SJCRH30 (cell line): ENCODE data around the gene CLEC4F. TPM values are rescaled to one million over a fixed set of nuclear protein-coding genes. Genes with fewer than 3 reads are reported as not detected.

Experiments
- DNase-seq, 2 experiments: peaks; one replicate each; pipeline ENCODE4 v3.0.0-alpha.2; 2015 to 2020
- H3K27ac ChIP-seq: fragments of 250-450 bp; sonication (Bioruptor Pico); 2 replicates; pipeline ENCODE4 v1.5.1; 2020; ENCODE audit warnings: mild to moderate bottlenecking, moderate library complexity
- H3K27me3 ChIP-seq: fragments of 250-450 bp; sonication (Bioruptor Pico); 2 replicates; pipeline ENCODE4 v1.5.1; 2020; ENCODE audit warnings: mild to moderate bottlenecking, moderate library complexity
- H3K36me3 ChIP-seq: fragments of 250-450 bp; sonication (Bioruptor Pico); 2 replicates; pipeline ENCODE4 v1.5.1; 2020; ENCODE audit warnings: mild to moderate bottlenecking, moderate library complexity
- H3K4me1 ChIP-seq: fragments of 250-450 bp; sonication (Bioruptor Pico); 2 replicates; pipeline ENCODE4 v1.5.1; 2020; ENCODE audit warnings: mild to moderate bottlenecking, moderate library complexity
- H3K4me3 ChIP-seq: fragments of 250-450 bp; sonication (Bioruptor Pico); 2 replicates; pipeline ENCODE4 v1.5.1; 2020; ENCODE audit warnings: mild to moderate bottlenecking, moderate library complexity
- H3K9me3 ChIP-seq: fragments of 250-450 bp; sonication (Bioruptor Pico); replicated peaks from 2 replicates; pipeline ENCODE4 v1.5.1; 2020; ENCODE audit warnings: mild to moderate bottlenecking, moderate library complexity
- total RNA-seq: library from RNA; depleted of rRNA; stranded (reverse); fragments of >200 nt; shearing (Covaris generic); gene quantifications from 2 replicates; pipeline ENCODE4 v1.2.3, GENCODE V29; 2014

CLEC4F gene
- total RNA-seq, 1 experiment from 2014 or later: not detected

GRCh38 chr2:70832386-70832785 is 12.0 kb upstream of the CLEC4F start:
- Histone ChIP-seq H3K27ac (no peak overlapping the region), H3K4me3 (no peak overlapping the region), H3K9me3 (no peaks in the 10 kb centered on the region), H3K36me3 (no peaks in the 10 kb centered on the region), H3K27me3 (peaks cover 9% of the 10 kb centered on the region), H3K4me1 (no peaks in the 10 kb centered on the region)
- DNase-seq: no peak

- DNase-seq: no peak
- Histone ChIP-seq H3K4me1 (no peaks in the 10 kb centered on the region), H3K9me3 (no peaks in the 10 kb centered on the region), H3K27ac (no peak overlapping the region), H3K4me3 (no peak overlapping the region), H3K36me3 (no peaks in the 10 kb centered on the region), H3K27me3 (peaks cover 6% of the 10 kb centered on the region; the same call in 1 of the 2 replicates)
Observed at GRCh38 chr2:70831861-70832260, 11.5 kb upstream of the CLEC4F start.

GRCh38 chr2:70830366-70830765 is 10.0 kb upstream of the CLEC4F start:
- no peak overlapping the region for H3K27ac ChIP-seq
- H3K4me3 ChIP-seq: no peak overlapping the region
- H3K9me3 ChIP-seq: no peaks in the 10 kb centered on the region
- H3K27me3 ChIP-seq: peaks cover 6% of the 10 kb centered on the region; the same call in 1 of the 2 replicates
- no peaks in the 10 kb centered on the region for H3K4me1 ChIP-seq
- DNase-seq: no peak
- no peaks in the 10 kb centered on the region for H3K36me3 ChIP-seq

DNA sequence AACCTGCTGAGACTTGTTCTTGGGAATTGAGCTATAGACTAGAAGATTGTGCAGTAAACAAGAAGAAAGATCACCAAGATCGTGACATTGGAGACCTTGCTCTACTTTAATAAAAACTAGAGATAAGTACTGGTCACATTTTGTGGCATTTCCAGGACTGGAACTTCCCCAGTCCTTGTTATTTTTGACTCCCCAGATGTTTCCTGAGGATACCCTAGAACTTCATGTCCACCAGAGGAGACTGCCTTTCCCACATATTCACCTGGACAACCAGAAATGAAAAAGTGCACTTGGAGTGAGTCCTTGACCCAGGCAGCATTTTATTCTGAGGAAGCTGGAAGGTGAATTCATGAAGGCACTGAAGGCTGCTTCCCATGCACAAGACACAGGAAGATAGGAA is 9.5 kb upstream of the CLEC4F start:
- peaks cover 6% of the 10 kb centered on the region; the same call in 1 of the 2 replicates for H3K27me3 ChIP-seq
- H3K27ac ChIP-seq: no peak overlapping the region
- H3K9me3 ChIP-seq: no peaks in the 10 kb centered on the region

GRCh38 chr2:70828914-70829824 is 8.8 kb upstream of the CLEC4F start:
- Histone ChIP-seq H3K4me3 (no peak overlapping the region), H3K27me3 (peaks cover 6% of the 10 kb centered on the region; the same call in 1 of the 2 replicates), H3K27ac (no peak overlapping the region), H3K36me3 (no peaks in the 10 kb centered on the region), H3K4me1 (no peaks in the 10 kb centered on the region), H3K9me3 (no peaks in the 10 kb centered on the region)
- no peak for DNase-seq

More for the DNA sequence above, 9.5 kb upstream of the CLEC4F start:
- Histone ChIP-seq H3K36me3 (no peaks in the 10 kb centered on the region), H3K4me1 (no peaks in the 10 kb centered on the region), H3K4me3 (no peak overlapping the region)
- no peak for DNase-seq

GRCh38 chr2:70828115-70828514 is 7.7 kb upstream of the CLEC4F start:
- no peak for DNase-seq
- no peaks in the 10 kb centered on the region for H3K36me3 ChIP-seq
- H3K9me3 ChIP-seq: no peaks in the 10 kb centered on the region
- peaks cover 7% of the 10 kb centered on the region for H3K27me3 ChIP-seq
- no peak overlapping the region for H3K4me3 ChIP-seq
- no peaks in the 10 kb centered on the region for H3K4me1 ChIP-seq
- H3K27ac ChIP-seq: no peak overlapping the region

DNA sequence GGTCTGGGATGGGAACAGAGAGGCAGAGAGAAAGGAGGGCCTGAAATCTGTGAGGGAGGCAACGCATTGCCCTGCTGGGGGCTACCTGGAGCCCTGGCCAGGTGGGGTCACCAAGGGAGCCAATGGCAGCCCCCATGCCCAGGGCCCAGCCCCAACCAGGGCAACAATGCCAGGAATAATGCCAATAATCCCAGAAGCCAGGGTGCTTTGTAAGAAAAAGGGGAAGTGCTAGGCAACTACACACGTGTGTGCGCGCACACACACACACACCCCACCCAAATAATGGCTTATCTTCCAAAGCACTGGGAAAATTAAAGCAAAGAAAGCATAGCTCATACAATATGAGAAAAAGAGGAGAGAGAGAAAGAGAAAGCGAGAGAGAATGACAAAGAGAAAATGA is 7.0 kb upstream of the CLEC4F start:
- H3K9me3 ChIP-seq: no peaks in the 10 kb centered on the region
- H3K27ac ChIP-seq: no peak overlapping the region
- no peak for DNase-seq
- H3K4me3 ChIP-seq: no peak overlapping the region
- H3K4me1 ChIP-seq: no peaks in the 10 kb centered on the region
- no peaks in the 10 kb centered on the region for H3K36me3 ChIP-seq
- peaks cover 11% of the 10 kb centered on the region for H3K27me3 ChIP-seq

DNA sequence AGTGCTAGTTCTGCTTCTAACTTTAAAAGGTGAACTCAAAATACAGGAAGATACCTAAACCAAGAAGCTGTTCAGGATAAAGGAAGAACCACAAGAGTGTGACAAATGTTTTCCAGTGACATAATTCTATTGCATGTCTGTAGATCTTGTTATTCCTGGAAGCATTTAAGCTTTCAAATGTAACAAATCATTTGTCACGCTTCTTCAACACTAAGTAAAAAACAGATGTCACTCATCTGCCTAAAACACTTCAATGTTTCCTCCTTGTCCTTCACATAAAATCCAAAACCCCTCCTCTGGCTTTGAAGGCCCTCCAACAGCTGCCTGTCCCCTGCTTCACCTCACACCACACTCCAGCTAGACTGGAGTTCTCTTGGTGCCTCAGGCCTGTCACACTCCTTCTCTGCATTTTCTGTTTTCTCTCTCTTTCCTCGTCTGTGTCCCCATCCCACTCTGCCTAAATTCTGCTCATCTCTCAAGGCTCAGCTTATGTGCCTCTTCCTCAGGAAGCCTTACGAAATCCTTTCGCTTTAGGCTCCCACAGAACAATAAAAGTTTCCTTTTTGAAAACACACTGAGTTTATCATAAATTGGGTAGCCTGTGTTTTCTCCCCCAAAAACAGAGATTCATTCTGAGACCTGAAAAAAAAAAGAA is 6.4 kb upstream of the CLEC4F start:
- peaks cover 11% of the 10 kb centered on the region for H3K27me3 ChIP-seq
- H3K27ac ChIP-seq: no peak overlapping the region
- H3K4me3 ChIP-seq: no peak overlapping the region
- H3K9me3 ChIP-seq: no peaks in the 10 kb centered on the region
- no peaks in the 10 kb centered on the region for H3K36me3 ChIP-seq
- DNase-seq: peak in 1 of 2 experiments; percentile 15
- H3K4me1 ChIP-seq: no peaks in the 10 kb centered on the region

DNA sequence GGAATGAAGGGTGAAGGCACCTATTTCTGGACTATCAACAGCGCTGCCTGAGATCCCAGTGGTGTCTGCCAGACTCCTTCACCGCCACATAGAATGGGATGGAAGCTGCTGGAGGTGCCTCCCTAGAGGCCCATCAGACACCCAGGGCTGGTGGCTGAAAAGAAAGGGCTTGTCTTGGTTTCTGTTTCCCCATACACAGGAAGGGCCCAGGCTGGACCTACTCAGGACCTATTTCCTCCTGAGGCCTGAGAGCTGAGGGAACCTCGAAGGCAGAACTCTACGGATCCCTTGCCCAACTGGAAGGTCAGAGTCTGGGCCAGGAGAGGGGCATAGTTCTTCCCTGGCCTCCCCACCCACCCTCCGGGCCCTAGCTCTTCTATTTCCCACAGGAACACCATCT is 2.9 kb upstream of the CLEC4F start:
- DNase-seq: no peak
- H3K4me1 ChIP-seq: no peaks in the 10 kb centered on the region
- H3K27me3 ChIP-seq: peaks cover 19% of the 10 kb centered on the region
- no peak overlapping the region for H3K4me3 ChIP-seq
- no peaks in the 10 kb centered on the region for H3K36me3 ChIP-seq
- no peak overlapping the region for H3K27ac ChIP-seq
- no peaks in the 10 kb centered on the region for H3K9me3 ChIP-seq

GRCh38 chr2:70822843-70823242 is 2.4 kb upstream of the CLEC4F start:
- DNase-seq: no peak
- no peak overlapping the region for H3K27ac ChIP-seq
- no peaks in the 10 kb centered on the region for H3K4me1 ChIP-seq
- H3K27me3 ChIP-seq: peaks cover 19% of the 10 kb centered on the region
- H3K36me3 ChIP-seq: no peaks in the 10 kb centered on the region
- H3K9me3 ChIP-seq: no peaks in the 10 kb centered on the region
- no peak overlapping the region for H3K4me3 ChIP-seq

- H3K27me3 ChIP-seq: peaks cover 17% of the 10 kb centered on the region
- H3K27ac ChIP-seq: no peak overlapping the region
Observed at GRCh38 chr2:70817284-70817954, 3.0 kb downstream of the CLEC4F start.

DNA sequence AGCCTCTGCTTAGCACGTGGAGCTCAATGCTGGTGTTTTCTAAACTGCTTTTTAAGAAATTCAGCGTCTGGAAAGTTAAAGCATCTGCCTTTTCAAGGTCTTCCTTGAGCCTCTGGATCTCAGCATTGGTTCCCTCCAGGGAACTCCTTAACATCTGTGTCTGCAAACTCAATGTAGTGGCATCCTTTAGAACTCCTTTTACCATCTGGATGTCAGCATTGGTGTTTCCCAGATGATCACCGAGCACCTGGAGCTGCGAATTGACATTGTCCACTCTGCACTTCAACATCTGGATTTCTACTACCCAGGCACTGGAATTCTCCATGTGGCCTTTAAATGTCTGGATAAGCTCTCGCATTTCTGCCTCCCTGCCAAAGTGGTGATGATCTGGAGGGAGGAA is 3.7 kb downstream of the CLEC4F start:
- no peaks in the 10 kb centered on the region for H3K9me3 ChIP-seq
- no peak overlapping the region for H3K27ac ChIP-seq
- no peaks in the 10 kb centered on the region for H3K36me3 ChIP-seq
- H3K27me3 ChIP-seq: peaks cover 20% of the 10 kb centered on the region
- no peak overlapping the region for H3K4me3 ChIP-seq
- no peaks in the 10 kb centered on the region for H3K4me1 ChIP-seq
- no peak for DNase-seq

More at GRCh38 chr2:70817284-70817954, 3.0 kb downstream of the CLEC4F start:
- no peaks in the 10 kb centered on the region for H3K36me3 ChIP-seq
- DNase-seq: peak in 1 of 2 experiments; percentile 8
- H3K9me3 ChIP-seq: no peaks in the 10 kb centered on the region
- no peak overlapping the region for H3K4me3 ChIP-seq
- no peaks in the 10 kb centered on the region for H3K4me1 ChIP-seq

- H3K4me3 ChIP-seq: no peak overlapping the region
- no peaks in the 10 kb centered on the region for H3K4me1 ChIP-seq
- DNase-seq: no peak
- H3K9me3 ChIP-seq: no peaks in the 10 kb centered on the region
- H3K27me3 ChIP-seq: peaks cover 10% of the 10 kb centered on the region
- H3K36me3 ChIP-seq: no peaks in the 10 kb centered on the region
- no peak overlapping the region for H3K27ac ChIP-seq
Observed at GRCh38 chr2:70808983-70809958, 11.1 kb downstream of the CLEC4F start.

GRCh38 chr2:70807828-70808118 is 12.6 kb downstream of the CLEC4F start:
- H3K36me3 ChIP-seq: no peaks in the 10 kb centered on the region
- no peaks in the 10 kb centered on the region for H3K4me1 ChIP-seq
- H3K4me3 ChIP-seq: no peak overlapping the region
- DNase-seq: no peak
- peaks cover 10% of the 10 kb centered on the region for H3K27me3 ChIP-seq
- H3K27ac ChIP-seq: no peak overlapping the region
- H3K9me3 ChIP-seq: no peaks in the 10 kb centered on the region
